ENCODE measurements around the gene SMG1.
"Not testable (repeated sequence)": the region's sequence is repeated elsewhere in the genome, so short reads cannot be mapped to it uniquely, and the experiment has no call there.

GRCh38 chr16:18876301-18876700, 49.9 kb downstream of the SMG1 start:
- not testable (repeated sequence) for TF ChIP-seq ZNF324 (tag by site-specific recombination; IDR thresholded peaks at IDR 0.05); CTCF (tag by site-specific recombination; IDR thresholded peaks at IDR 0.05); YY1 (tag by site-specific recombination; IDR thresholded peaks at IDR 0.05); ZNF248 (tag by site-specific recombination; IDR thresholded peaks at IDR 0.05); HOXA7 (CRISPR knock-in tag; IDR thresholded peaks at IDR 0.05; ENCODE audit: borderline replicate concordance); ZNF169 (tag by site-specific recombination; IDR thresholded peaks at IDR 0.05); ZNF157 (tag by site-specific recombination; IDR thresholded peaks at IDR 0.05); KLF7 (tag by site-specific recombination; IDR thresholded peaks at IDR 0.05; ENCODE audit: borderline replicate concordance); ZNF76 (tag by site-specific recombination; IDR thresholded peaks at IDR 0.05; ENCODE audit: borderline replicate concordance, low read depth)
- TF ChIP-seq, protein P1, sequence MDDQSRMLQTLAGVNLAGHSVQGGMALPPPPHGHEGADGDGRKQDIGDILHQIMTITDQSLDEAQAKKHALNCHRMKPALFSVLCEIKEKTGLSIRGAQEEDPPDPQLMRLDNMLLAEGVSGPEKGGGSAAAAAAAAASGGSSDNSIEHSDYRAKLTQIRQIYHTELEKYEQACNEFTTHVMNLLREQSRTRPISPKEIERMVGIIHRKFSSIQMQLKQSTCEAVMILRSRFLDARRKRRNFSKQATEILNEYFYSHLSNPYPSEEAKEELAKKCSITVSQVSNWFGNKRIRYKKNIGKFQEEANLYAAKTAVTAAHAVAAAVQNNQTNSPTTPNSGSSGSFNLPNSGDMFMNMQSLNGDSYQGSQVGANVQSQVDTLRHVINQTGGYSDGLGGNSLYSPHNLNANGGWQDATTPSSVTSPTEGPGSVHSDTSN (CRISPR knock-in tag; IDR thresholded peaks at IDR 0.05), result not testable (repeated sequence)
- TF ChIP-seq, protein P2, sequence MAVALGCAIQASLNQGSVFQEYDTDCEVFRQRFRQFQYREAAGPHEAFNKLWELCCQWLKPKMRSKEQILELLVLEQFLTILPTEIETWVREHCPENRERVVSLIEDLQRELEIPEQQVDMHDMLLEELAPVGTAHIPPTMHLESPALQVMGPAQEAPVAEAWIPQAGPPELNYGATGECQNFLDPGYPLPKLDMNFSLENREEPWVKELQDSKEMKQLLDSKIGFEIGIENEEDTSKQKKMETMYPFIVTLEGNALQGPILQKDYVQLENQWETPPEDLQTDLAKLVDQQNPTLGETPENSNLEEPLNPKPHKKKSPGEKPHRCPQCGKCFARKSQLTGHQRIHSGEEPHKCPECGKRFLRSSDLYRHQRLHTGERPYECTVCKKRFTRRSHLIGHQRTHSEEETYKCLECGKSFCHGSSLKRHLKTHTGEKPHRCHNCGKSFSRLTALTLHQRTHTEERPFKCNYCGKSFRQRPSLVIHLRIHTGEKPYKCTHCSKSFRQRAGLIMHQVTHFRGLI (tag by site-specific recombination; IDR thresholded peaks at IDR 0.05), result not testable (repeated sequence)

Data from HEK293 (cell line).